C4-2B (cell line): ENCODE data around the gene ATMIN.

Source experiments
- CTCF ChIP-seq: fragments of 450-650 bp; conservative IDR thresholded peaks from 2 replicates; pipeline ENCODE4 v1.5.1; 2017; ENCODE audit warnings: mild to moderate bottlenecking
- ZFX ChIP-seq: fragments of 450-650 bp; IDR thresholded peaks from 2 replicates; pipeline ENCODE4 v1.6.1; 2017

DNA sequence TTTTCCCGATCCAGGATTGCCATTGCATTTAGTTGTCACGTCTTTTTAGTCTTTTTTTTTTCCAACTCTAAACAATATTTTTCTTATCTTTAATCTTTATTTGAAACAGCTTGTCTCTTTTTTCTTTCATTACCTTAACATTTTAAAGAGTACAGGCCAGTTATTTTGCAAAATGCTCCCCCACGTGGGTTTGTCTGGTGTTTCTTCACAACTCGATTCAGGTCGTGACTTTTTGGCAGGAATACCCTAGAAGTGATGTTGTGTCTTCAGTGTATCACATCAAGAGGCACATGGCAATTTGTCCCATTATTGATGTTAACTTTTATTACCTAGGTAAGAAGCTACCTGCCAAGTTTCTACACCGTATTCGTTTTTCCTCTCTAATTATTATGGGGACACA is 46.9 kb upstream of the ATMIN start:
- peak; percentile 26 for TF ChIP-seq CTCF
- TF ChIP-seq ZFX = no peak
